Glomerular visceral epithelial cell (primary cell): ENCODE measurements around the gene IL25.
"Not testable (repeated sequence)": the region's sequence is repeated elsewhere in the genome, so short reads cannot be mapped to it uniquely, and the experiment has no call there.

Source experiments
- DNase-seq: peaks from one replicate; pipeline ENCODE4 v3.0.0-alpha.2; 2016; ENCODE audit errors: extremely low spot score

Gene IL25

DNA sequence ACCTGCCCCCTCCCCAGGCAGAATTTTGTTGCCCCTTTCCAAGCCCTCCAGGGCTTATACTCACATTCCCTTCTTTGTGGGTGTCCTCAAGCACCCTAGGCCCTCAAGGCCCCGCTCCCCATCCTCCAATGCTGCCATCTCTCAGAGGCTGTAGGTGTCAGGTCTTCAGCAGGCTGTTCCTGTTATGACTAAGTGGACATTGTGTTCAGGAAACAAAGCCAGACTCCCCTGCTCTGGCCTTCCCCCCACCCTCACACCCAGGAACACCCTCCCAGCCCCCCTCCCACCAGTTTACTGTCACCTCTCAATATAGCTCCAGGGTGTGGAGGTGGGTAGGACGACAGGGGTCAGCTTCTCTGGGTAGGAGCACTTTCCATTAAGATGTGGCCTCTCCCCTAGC is 36.9 kb downstream of the IL25 start:
- no peak for DNase-seq

DNA sequence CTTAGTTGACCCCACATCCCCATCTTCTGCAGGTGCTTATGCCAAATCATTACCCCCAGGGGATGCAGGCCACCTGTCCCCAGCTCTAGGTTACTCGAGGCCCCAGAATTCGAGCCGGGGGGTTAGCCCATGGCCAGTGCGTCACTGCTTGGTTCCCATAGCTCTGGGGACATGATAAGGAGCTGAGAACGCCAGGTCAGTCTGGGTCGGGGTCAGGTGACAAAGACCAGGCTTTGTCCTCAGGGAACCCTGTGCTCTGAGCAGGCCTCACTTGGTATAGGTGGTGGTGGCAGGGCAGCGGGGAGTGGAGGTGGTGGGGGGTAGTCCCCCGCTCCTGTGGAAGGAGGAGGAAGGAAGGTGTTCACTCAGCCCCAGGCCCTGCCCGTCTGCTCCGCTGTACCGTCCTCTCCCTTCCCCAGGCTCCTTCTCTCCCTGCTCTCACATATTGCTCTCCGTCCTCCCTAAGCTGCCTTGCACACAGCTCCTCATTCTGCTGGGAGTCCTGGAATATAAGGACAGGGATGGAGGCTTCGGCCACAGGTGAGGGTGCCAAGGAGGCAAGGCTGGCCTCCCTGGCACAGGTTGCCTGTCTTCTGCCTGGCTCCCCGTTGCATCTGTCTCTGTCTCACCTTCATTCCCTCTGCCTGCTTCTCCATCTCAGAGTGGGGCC is 37.5 kb downstream of the IL25 start:
- DNase-seq = no peak

DNA sequence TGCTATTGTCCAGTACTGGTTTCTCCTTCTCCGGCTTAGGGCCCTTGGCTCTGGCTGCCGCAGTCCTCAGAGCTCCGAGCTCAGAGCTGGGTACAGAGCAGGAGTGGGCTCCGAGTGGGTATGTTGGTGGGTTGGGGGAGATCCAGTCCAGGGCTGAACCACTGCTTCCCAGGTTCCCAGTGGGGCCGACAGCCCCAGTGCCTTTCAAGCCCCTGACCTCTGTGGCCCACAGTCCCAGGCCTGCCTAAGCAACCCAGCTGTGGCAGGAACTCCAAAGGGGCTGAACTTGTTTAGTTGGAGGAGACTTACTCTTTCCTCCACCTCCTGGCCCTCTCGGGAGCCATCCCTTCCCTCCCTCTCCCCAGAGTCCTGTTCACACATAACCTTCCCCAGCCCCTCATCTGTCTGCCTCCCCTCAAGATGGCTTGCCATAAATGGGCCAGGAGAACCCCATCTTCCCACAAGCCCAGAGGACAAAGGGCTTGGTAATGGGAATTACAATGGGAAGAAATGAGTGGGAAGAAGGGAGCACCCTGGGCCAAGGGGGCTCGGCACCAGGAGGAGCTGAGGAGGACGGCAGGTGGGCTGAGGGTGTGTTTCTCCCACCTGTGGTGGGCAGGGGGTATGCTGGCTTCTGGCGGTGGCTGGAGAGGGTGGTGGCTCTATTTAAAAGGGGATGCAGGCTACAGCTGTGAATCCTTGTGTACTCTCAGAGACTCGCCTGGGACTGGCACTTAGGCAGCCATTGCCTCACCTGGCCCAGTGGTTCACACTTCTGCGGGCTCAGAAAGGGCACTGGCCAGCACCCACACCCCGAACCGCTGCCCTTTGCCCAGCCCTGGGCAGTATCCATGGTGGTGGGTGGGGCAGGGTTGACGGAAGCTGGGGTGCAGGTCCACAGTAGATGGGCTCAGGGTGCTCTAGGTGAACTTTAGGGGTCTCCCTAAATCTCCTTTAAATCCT is 39.2 kb downstream of the IL25 start:
- no peak for DNase-seq

GRCh38 chr14:23413681-23414080 is 41.1 kb downstream of the IL25 start:
- no peak for DNase-seq

- DNase-seq = no peak
Measured at GRCh38 chr14:23414254-23414653, 41.6 kb downstream of the IL25 start.

DNA sequence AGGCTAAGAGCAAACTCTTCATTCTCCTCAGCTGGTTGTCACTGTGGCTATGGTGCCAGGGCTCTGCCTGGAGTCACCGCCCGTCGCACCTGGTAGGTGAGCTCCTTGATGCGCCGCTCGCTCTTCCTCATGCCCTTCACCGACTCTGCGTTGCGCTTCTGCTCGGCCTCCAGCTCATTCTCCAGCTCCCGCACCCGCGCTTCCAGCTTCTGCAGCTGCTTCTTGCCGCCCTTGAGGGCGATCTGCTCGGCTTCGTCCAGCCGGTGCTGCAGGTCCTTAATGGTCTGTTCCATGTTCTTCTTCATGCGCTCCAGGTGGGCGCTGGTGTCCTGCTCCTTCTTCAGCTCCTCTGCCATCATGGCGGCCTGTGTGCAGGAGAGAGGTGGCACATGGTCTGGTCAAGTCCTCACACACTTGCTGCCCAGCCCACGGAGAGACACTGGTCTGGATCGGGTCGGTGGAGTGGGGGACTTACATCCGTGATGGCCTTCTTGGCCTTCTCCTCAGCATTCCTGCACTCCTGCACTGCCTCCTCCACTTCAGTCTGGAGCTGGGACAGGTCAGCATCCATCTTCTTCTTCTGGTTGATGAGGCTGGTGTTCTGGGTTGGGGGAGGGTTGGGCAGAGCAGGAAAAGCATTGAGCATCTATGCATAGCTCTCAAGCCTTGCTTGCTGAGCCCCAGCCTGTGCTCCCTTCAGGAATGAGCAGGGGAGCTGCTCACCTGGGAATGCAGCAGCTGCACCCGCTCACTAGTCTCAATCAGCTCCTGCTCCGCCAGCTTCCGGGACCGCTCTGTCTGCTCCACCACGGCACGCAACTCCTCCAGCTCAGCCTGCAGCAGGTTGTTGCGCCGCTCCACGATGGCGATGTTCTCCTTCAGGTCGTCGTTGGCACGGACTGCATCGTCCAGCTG is 42.6 kb downstream of the IL25 start:
- DNase-seq = no peak

- no peak for DNase-seq
Measured at GRCh38 chr14:23415821-23416778, 43.5 kb downstream of the IL25 start.

- DNase-seq = no peak
Measured at GRCh38 chr14:23416801-23417200, 44.2 kb downstream of the IL25 start.

DNA sequence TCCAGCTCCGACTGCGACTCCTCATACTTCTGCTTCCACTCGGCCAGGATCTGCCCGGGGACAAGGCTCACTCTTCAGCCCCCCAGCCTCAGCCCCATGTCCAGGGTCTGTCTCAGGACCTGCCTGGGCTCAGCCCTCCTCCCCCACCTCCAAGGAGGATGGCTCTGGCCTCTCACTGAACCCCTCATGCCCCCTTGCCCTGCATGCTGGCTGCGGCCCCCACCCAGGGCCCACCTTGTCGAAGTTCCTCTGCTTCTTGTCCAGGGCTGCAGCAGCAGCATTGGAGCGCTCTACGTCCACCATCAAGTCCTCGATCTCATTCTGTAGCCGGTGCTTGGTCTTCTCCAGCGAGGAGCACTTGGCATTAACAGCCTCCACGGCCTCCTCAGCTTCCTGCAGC is 44.7 kb downstream of the IL25 start:
- DNase-seq = not testable (repeated sequence)

GRCh38 chr14:23418021-23418420 is 45.4 kb downstream of the IL25 start:
- DNase-seq = no peak

GRCh38 chr14:23419646-23420045 is 47.0 kb downstream of the IL25 start:
- DNase-seq = not testable (repeated sequence)

DNA sequence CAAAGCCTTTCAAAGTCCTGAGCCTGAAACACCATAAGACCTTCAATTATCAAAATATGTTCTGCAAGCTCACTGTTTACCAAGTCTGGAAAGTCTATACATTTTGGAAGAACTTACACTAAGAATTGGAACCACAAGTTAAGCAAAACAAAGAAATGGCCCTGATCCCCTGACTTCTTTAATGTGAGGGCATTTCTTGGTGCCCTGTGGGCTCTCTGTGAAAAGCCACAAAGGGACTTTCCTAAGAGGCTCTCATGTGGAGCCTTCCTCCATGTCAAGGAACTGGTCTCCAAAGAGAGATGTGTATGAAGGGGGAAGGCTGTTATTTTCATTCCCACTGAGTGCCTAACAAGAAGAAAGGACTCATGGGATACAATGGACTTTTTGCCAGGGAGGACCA is 49.0 kb downstream of the IL25 start:
- DNase-seq = no peak

GRCh38 chr14:23423657-23424056 is 51.0 kb downstream of the IL25 start:
- no peak for DNase-seq

GRCh38 chr14:23425169-23425568 is 52.6 kb downstream of the IL25 start:
- no peak for DNase-seq

GRCh38 chr14:23425798-23426197 is 53.2 kb downstream of the IL25 start:
- not testable (repeated sequence) for DNase-seq
